ENCODE data around the gene ISYNA1. TPM values are rescaled to one million over a fixed set of nuclear protein-coding genes. Genes with fewer than 3 reads are reported as not detected.

The ISYNA1 gene
- total RNA-seq, 1 donor from 2014 or later: 278 TPM

- peaks cover 32% of the 10 kb centered on the region for H3K4me1 Mint-ChIP-seq (ENCODE audit: unreplicated experiment)
- H3K36me3 Mint-ChIP-seq: peaks cover 11% of the 10 kb centered on the region
- no peaks in the 10 kb centered on the region for H3K9me3 Mint-ChIP-seq
- DNase-seq (ENCODE audit: extremely low spot score, unreplicated experiment): no peak
- no peak overlapping the region for H3K27ac Mint-ChIP-seq
- no peaks in the 10 kb centered on the region for H3K27me3 Mint-ChIP-seq
- no peak overlapping the region for H3K4me3 Mint-ChIP-seq
- TF ChIP-seq CTCF (conservative IDR thresholded peaks at IDR 0.05): no peak
Observed at GRCh38 chr19:18475762-18476331, 37.9 kb upstream of the ISYNA1 start.

- H3K4me3 Mint-ChIP-seq: no peak overlapping the region
- H3K9me3 Mint-ChIP-seq: no peaks in the 10 kb centered on the region
- no peak for DNase-seq (ENCODE audit: extremely low spot score, unreplicated experiment)
- peaks cover 11% of the 10 kb centered on the region for H3K36me3 Mint-ChIP-seq
- H3K27ac Mint-ChIP-seq: no peak overlapping the region
- TF ChIP-seq CTCF (conservative IDR thresholded peaks at IDR 0.05): no peak
- H3K4me1 Mint-ChIP-seq (ENCODE audit: unreplicated experiment): peaks cover 28% of the 10 kb centered on the region
- H3K27me3 Mint-ChIP-seq: no peaks in the 10 kb centered on the region
Observed at GRCh38 chr19:18475004-18475453, 37.1 kb upstream of the ISYNA1 start.

DNA sequence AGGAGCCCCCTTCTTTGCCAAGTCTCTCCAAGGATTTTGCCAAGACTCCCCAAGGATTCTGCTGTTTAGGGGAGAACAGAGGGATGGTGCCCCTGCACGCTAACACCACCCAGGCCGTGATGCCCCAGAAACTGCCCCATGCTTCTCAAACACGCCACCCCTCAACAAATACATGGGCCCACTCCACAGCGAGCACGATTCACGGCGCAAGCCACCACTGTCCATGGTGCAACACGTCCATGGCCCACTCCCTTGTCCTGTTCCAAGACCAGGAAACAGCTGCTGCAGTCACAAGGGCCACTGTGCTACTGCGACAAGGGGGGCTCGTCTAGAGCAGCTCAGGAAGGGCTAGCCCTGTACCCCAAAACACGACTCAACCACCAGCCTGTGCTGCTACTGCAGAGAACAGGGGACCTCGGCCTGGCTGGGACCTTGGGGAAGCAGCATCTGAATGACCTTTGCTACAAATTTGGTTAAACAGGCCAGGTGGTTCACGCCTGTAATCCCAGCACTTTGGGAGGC, 36.5 kb upstream of the ISYNA1 start:
- Mint-ChIP-seq H3K27me3 (no peaks in the 10 kb centered on the region), H3K36me3 (peaks cover 11% of the 10 kb centered on the region), H3K27ac (no peak overlapping the region), H3K4me1 (ENCODE audit: unreplicated experiment) (peaks cover 25% of the 10 kb centered on the region), H3K9me3 (no peaks in the 10 kb centered on the region), H3K4me3 (no peak overlapping the region)
- no peak for TF ChIP-seq CTCF (conservative IDR thresholded peaks at IDR 0.05)
- DNase-seq (ENCODE audit: extremely low spot score, unreplicated experiment): no peak

DNA sequence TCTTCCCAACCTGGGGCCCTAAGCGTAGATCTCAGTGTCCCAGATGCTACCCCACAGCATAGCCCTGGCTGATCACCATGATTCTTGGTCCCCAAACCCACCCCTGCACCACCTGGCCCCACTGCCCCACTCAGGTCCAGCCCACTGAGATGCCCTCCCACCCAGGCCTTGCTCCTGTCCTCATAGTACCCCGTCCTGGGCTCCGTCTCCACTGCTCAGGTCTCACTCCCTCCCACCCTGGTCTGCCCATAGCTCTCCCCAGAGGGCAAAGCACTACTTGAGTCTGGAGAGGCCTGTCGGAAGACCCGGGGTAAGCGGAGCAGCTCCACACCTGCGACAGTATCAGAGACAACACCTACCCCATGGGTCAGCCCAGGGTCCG, 35.8 kb upstream of the ISYNA1 start:
- no peaks in the 10 kb centered on the region for H3K27me3 Mint-ChIP-seq
- no peak overlapping the region for H3K4me3 Mint-ChIP-seq

DNA sequence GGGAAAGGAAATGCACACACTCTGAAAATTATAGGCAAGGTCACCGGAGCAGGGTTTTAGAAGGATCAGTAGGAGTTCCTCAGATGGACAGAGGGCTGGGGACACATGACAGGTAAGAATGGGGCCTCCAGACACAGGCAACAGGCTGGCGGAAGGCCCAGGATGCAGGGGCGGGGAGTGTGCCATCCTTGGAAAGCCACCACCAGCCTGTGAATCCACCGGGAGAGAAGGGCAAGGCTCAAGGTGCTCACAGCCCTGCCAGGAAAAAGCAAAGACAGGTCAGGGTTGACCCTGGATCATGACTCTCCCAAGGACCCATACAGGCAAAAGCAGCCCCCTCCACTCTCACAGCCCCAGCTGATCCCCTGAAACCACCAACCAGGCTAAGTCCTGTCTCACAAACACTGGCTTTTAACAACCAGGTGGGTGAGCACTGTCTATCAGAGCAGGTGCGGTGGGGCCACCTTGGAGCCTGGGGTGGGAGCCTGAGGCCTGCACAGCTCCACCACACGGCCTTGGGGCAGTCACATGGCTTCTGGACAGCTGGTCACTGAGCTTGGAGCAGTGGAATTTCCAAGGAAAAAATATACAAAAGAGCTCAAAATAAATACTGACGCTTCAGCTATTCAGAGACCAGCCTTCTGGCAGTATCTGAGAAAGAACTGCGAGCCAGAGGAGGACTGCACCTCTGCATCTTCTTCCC, 35.2 kb upstream of the ISYNA1 start:
- no peak overlapping the region for H3K27ac Mint-ChIP-seq
- H3K4me1 Mint-ChIP-seq (ENCODE audit: unreplicated experiment): peaks cover 19% of the 10 kb centered on the region
- H3K36me3 Mint-ChIP-seq: peaks cover 11% of the 10 kb centered on the region
- TF ChIP-seq CTCF (conservative IDR thresholded peaks at IDR 0.05): no peak
- H3K27me3 Mint-ChIP-seq: no peaks in the 10 kb centered on the region
- no peak for DNase-seq (ENCODE audit: extremely low spot score, unreplicated experiment)
- H3K4me3 Mint-ChIP-seq: no peak overlapping the region
- H3K9me3 Mint-ChIP-seq: no peaks in the 10 kb centered on the region

More for the DNA sequence above, 35.8 kb upstream of the ISYNA1 start:
- Mint-ChIP-seq H3K4me1 (ENCODE audit: unreplicated experiment) (peaks cover 20% of the 10 kb centered on the region), H3K9me3 (no peaks in the 10 kb centered on the region), H3K36me3 (peaks cover 11% of the 10 kb centered on the region), H3K27ac (no peak overlapping the region)
- no peak for DNase-seq (ENCODE audit: extremely low spot score, unreplicated experiment)
- TF ChIP-seq CTCF (conservative IDR thresholded peaks at IDR 0.05): no peak
